HG03139 (cell line): ENCODE results near the gene SERAC1.

Experiments
- ATAC-seq: cut with Tn5 transposase; IDR thresholded peaks from one replicate; pipeline ENCODE4 v1.9.1; 2021; ENCODE audit not compliant: unreplicated experiment

The SERAC1 gene

DNA sequence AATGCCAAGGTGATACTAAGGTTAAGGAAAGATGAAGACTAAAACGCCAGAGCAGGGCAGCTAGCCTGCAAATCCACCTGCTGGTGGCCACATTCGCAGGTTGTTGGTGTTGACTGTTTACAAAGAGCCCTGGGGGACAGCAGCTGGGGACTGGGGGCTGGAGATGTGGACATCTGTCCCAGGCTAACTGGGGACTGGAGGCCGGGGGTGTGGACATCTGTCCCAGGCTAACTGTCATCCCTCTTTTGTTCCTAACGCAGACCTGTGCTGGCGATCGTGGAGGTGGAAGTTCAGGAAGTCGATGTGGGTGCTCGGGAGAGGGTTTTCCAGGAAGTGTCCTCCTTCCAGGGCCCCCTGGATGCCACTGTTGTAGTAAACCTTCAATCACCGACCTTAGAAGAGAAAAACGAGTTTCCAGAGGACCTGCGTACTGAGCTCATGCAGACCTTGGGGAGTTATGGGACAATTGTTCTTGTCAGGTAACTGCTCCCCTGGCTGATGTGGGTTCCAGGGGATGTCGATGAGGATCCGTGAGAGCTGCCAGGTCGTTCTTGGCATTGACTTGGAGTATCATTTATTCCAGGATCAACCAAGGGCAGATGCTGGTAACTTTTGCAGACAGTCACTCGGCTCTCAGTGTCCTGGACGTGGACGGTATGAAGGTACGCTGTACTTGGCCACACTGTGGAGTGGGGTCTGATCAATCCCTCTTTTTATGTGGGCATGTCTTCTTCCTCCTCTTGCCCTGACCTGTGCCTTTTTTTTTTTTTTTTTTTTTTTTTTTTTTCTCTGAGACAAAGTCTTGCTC is 87.0 kb downstream of the SERAC1 start:
- no peak for ATAC-seq

DNA sequence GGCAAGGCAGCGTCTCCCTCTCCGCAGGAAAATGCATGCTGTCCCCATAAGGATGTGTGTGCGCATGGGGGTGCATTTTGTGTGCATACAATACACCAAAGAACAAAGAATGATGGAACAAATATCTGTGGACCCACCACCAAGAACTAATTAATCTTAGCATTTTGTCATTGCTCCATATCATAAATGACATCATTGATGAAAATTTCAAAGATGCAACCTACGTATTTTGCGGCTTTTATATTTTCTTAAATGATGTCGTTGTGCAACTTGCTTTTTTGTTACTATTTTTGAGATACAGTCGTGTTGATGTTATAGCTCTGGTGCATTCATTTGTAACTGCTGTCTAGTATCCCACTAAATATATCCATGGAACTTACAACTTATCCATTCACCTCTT is 89.7 kb downstream of the SERAC1 start:
- ATAC-seq, result no peak

DNA sequence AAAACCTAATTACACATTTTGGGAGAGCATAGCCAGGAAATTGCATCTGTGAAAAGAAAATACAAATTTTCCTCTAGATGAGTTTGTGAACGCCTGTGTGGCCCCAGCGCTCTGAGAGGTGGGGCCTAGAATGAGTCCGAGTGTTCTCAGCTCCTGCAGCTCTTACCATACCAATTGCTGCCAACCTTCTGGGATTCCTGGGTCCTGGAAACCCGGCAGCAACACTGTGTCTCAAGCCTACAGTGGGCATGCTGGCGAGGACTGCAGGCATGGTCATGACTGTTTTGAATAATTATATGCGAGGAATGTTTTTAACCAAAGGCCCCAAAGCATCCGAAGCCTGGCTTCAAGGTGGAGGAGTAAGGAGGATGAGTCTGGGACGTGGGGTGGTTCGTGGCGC is 90.4 kb downstream of the SERAC1 start:
- no peak for ATAC-seq

DNA sequence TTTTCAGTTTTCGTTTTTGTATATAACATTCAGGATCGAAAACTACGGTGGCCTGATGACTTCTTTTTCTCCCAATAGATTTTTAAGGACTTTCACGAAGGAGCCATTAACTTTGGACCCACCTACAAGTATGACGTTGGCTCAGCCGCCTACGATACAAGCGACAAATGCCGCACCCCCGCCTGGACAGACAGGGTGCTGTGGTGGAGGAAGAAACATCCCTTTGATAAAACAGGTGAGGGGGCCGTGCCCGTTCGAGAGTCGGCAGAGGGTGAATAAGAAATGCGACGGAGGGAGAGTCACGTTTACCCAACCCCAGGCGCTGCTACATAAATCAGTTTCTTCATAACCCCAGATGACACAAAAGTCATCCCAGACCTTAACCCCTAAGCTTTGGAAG is 91.5 kb downstream of the SERAC1 start:
- no peak for ATAC-seq

DNA sequence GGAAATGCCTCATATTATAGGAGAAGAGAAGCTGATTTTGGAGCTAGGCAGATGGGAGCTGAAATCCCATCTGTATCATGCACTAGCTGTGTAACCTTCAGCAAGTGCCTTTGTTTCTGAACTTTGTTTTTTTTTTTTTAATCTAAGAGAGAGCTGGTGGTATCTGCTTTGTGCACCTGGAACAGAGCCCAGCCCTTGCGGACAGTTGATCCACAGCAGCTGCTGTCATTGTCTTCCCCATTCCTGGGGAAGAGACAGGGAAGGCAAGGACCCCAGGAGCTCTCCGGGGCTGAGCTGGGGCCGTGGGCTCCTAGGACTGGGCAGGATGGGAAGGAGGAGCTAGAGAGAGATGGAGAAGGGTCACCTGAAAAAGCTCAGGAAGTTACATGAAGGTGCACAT is 94.3 kb downstream of the SERAC1 start:
- no peak for ATAC-seq

DNA sequence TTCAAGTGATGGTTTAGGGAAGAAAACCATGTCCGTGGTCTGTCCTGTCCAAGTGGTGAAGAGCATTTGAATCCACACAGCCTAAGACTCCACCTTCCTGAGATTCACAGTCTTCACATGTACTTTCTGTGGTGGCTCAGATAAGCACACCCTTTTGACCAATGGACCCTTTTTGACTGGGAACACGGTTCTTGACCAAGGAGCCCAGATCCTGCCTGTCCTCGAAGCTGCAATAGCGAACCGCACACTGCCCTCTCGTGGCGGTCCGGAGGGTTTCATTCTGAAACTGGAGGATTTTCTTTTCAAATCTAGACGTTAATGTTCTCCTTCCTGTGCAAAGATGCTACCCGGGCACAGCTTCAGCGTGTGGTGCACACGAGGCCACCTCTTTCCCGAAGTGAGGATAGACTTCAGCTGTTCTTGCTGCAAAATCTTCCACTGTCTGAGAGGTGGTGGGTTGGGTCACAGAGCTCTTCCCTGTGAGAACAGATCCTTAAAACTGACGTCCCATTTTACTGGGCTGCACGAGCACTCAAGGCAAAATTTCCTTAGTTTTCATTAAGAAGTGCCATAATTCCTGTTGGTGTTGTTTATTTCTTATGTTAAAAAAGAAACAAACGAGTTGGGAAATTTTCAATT is 95.9 kb downstream of the SERAC1 start:
- no peak for ATAC-seq

DNA sequence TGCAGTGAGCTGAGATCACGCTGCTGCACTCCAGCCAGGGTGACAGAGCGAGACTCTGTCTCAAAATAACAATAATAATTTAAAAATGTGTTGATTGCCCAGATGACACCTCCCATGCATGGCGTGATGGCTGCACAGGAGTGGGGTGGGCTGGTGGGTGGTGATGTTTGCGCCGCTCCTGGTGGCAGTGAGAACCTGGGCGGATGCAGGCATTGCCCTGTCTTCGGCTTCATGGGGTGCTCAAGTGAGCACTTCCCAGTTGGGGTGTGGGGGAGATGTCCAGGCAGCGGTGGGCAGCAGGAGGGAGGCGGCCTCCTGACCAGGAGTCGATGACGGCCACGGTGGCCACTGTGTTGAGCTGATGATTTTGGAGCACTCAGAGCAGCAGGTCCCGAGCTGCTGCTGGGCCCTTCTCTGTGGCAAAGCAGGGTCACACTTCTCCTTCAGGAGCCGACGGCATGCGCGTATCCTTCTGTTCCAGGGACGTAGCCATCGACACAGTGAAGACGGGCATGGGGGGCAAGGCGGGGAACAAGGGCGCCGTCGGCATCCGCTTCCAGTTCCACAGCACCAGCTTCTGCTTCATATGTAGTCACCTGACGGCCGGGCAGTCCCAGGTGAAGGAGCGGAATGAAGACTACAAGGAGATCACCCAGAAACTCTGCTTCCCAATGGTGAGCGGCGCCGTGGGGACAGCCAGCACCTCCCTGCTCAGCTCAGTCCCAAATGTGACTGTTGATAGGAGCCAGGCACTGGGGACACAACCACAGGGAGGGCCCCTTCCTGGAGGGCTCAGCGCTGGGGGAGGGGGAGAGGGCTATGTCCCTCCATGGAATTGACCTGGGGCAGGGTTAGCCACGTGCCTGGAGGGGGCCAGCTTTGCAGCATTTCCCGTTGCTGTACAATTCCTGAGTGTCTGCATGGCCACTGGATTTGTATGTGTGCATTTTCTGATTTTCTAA is 96.7 kb downstream of the SERAC1 start:
- ATAC-seq, result no peak

DNA sequence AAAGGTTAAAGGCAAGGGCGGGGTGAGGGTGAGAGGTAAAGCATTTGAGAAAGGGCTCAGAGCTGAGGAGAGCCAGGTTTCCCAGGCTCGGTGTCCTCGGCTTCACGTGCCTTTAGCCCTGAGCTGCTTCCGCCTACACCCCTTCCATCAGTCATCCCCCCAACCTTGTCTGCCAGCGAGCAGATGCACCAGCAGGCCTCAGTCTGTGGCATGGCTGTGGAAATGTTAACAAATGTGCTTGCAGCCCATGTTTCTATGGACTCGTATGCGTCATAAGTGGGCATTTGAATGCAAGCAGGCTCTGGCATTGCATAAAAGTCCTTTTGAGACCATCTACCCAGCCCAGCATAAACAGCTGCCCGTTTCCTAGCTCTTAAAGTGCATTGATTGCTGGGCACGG is 97.5 kb downstream of the SERAC1 start:
- no peak for ATAC-seq

DNA sequence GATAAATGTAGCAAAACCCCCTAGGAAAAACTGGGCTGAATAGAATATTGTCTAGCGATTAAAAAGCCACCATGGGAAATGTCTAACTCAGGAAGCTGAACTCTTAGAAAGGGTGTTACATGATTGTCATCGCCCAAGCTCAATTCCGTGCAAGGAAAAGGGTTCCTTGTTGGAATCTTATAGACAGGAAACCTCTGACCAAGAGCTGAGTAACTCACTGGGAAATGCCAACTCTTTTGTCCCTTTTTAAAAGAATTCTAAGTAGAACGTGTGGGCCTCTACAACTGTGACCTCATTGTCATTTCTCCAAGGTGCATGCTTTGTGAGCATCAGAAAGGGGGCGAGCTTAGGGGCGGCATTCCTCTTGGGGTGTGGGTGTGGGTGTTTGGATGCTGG is 98.3 kb downstream of the SERAC1 start:
- no peak for ATAC-seq

DNA sequence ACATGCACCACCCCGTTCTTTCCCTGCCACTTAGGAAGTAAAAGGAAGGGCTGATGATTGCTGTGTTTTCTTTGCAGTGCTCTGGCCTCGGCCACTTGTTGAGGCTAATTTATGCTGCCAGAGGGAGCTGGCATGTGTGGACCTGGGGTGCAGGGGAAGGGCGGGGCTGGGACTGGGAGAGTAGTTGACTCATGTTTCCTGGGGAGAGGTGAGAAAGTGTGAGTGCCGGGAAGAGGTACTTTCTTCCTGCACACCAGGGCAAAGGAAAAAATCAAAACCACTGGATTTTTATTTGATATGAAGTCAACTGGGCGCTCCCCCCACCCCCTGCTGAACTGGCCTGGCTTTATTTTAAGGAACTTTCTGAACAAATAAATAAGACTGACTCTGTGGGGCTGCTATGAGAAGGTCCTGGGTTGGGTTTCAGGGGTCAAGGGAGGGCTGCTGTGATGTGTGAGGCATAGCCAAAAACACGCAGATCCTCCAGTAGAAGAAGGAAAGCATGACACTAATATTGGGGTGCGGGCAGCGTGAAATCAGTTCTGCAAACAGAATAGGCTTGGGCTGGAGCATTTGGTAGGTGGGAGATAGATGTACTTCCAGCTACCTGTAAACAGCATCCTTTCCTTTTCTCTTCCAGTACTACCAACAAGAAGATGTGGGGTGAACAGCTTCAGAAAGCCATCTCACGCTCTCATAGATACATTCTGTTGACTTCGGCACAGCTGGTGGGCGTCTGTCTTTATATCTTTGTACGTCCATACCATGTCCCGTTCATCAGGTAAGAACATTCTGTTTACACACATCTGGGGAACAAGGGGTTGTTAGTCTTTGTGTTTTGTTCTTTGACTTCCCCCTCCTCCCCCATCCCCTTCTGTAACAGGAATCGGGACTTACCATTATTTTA is 98.9 kb downstream of the SERAC1 start:
- no peak for ATAC-seq

DNA sequence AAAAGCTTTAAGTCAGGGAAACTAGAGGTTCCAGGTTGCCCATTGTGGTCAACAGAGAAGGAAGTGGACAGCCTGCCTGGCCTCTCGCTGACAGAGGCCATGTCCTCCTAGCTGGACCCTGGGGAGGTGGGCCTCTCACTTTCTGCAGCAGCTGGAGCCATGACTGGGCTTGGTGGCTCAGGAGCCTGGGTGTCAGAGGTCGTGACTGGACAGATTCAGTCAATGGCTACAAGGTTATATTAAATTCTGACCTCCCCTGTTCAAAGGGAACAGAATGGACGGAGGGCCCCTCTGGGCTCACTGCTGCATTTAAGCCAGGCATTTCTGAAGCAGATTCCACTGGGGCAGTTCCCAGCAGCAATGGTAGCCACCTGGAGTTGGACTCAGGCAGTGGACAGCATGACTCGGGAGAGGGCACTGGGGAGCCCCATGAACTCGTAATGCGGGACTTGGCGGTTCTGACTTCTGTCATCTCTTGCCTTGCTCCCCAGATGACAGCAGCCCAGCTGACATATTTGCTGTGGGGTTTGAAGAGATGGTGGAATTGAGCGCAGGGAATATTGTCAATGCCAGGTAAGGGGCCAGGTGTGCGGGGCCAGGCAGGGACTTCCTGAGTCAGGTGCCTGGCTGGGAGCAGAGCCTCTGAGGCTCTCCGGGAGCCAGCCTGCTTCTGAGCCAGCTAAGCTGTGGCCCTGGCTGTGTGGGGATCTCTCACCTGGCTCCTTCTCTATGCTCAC is 99.7 kb downstream of the SERAC1 start:
- no peak for ATAC-seq

DNA sequence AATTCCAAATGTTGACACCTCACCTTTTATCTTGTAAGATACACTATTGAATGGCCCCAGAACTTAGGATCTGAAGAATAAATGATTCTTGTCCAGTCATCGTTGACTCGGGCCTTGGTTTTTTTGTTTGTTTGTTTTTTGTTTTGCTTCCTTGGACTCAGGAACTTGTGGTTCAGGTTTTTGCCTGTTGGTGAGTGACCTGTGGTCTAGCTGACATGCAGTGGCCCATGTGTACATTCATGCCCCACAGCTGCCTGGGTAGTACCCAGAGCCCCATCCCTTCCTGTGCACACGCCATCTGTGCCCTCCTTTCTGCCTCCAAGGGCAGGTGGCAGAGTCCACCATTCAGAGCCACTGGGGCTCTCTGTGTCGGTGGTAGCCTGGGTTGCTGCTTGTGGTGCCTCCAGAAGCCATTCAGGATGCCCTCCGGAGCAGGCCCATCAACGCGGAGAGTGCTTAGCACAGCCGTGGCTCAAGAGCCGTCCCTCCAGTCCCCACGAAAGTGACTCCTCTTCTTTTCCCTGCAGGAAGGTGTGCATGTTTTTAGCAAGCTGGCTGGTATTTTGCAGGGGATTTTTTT is 100.5 kb downstream of the SERAC1 start:
- ATAC-seq, result no peak

DNA sequence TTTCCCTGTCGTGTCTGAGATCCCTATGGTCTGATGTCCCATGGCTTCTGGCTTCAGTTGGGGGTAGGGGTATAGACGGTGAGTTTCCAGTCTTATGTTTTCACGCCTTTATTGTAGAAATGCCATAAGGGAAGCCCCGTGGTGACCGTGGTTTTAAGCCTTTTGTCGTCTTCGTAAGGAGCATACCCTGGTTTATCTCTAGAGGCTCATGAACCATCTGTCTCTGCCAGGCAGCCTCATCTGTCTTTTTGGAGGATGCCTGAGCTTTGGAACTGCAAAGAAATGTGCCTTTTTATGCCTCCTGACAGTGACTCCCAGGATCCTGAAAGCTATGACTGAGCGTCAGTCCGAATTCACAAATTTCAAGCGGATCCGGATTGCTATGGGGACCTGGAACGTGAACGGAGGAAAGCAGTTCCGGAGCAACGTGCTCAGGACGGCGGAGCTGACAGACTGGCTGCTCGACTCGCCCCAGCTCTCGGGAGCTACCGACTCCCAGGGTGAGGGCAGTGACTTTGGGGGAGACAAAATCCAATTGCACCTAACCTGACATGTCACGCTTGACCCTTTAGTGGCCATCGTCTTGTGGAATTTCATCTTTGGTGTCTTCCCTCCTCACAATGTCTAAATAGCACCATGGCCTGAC is 101.8 kb downstream of the SERAC1 start:
- ATAC-seq, result no peak

DNA sequence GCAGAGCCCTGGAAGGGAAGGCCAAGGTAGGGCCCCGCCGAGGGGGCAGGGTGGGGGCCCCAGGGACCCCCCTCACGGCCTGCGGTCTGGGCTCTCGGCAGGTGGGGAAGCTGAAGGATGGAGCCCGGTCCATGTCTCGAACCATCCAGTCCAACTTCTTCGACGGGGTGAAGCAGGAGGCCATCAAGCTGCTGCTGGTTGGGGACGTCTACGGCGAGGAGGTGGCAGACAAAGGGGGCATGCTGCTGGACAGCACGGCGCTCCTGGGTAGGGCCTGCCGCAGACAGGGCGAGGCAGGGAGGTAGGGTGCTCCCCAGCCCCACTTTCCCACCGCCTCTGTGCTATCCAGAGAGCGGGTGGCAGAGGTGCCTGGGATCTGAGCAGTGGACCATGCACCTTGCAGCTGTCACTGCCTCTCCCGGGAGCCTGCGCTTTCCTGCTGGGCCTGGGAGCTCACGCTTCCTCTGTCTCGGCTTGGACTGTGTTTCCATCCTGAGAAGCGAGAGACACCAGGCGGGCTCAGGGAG is 103.3 kb downstream of the SERAC1 start:
- no peak for ATAC-seq

DNA sequence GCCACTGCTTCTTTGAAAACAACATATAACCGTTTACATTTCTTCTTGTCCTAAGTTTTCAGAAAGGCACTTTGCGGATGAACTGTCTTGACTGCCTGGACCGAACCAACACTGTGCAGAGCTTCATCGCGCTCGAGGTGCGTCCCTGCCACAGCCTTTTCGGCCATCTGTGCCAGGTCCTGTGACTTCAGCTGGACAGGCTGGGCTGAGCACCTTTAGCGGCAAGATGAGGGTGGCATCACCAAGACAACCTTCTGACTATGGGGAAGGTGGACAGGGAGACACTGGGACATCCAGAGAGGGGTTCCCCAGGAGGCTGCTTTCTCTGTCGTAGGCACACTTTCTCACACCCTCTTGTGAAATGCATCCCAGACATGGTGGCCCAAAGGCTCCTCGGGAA is 104.3 kb downstream of the SERAC1 start:
- ATAC-seq, result no peak

DNA sequence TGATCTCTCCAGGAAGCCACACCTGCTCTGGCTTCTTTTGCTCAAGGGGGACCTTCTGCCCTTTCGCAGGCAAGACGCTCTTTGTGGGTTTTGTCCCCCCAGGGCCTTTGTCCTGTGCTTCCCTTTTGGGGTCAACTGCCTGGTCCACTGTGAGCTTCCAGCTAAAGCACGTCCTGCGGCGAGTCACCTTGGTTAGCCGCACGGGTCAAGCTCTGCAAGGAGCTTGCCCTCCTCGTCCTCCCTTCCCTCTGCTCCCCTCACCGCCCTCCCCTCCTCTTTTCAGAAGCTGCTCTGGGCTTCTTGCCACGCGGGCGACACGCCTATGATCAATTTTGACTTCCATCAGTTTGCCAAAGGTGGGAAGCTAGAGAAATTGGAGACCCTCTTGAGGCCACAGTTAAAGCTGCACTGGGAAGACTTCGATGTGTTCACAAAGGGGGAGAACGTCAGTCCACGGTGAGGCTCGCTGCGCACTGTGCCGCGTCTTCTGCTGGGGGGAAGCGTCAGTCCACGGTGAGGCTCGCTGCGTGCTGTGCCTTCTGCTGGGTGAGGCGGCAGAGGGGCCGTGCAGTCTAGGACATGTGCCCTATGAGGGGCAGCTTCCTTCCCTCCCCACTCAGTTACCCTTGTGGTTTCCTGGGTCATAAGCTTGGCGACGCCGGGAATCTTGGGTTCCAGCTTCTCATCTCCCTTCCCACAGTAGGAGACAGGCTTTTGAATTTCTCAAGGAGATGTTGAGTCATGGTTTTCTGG is 106.2 kb downstream of the SERAC1 start:
- ATAC-seq, result no peak

DNA sequence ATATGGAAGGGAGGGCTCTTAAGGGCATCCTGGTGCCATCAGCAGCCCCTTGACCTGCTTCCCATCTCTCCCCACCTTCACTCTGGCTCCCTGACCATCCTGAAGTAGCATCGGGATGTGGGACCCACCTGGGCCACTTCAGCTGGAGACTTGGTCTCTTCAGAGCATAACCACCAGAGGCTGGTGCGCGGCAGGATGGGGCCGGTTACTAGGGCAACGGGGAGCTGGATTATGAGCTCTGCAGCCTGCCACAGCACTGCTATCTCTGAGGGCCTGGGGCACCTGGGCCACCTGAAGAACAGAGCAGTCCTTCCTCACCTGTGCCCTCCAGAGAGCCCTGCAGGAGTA is 106.7 kb downstream of the SERAC1 start:
- no peak for ATAC-seq
